ENCODE results near the gene TCF15. TPM values are rescaled to one million over a fixed set of nuclear protein-coding genes. Genes with fewer than 3 reads are reported as not detected.

The TCF15 gene
- total RNA-seq, 4 donors from 2014 or later, result 0.30 to 4.5 (median 1.1) TPM; not detected in 1

GRCh38 chr20:573414-574296 is 36.5 kb downstream of the TCF15 start:
- Histone ChIP-seq H3K9me3 (no peaks in the 10 kb centered on the region), H3K27me3 (peaks cover 0 to 16% of the 10 kb centered on the region in 2 donors), H3K36me3 (no peaks in the 10 kb centered on the region), H3K4me3 (no peak overlapping the region), H3K4me1 (peaks cover 0 to 13% (median 3%) of the 10 kb centered on the region in 4 donors), H3K27ac (no peak overlapping the region)
- TF ChIP-seq POLR2A (IDR thresholded peaks at IDR 0.05), result no peak
- no peak for TF ChIP-seq CTCF (IDR thresholded peaks at IDR 0.05)
- TF ChIP-seq EP300 (IDR thresholded peaks at IDR 0.05), result no peak
- no peak for DNase-seq (ENCODE audit: low spot score in 2 of 2)
- 69 to 73% methylated on average over 12 of the region's 12 CpGs for WGBS, 2 donors

GRCh38 chr20:572727-573126 is 37.4 kb downstream of the TCF15 start:
- peaks cover 0 to 25% of the 10 kb centered on the region in 2 donors for H3K27me3 ChIP-seq
- no peak overlapping the region for H3K4me3 ChIP-seq
- H3K9me3 ChIP-seq, result no peaks in the 10 kb centered on the region
- DNase-seq (ENCODE audit: low spot score in 2 of 2), result no peak
- TF ChIP-seq CTCF (IDR thresholded peaks at IDR 0.05) (no peak), POLR2A (IDR thresholded peaks at IDR 0.05) (no peak), EP300 (IDR thresholded peaks at IDR 0.05) (no peak)
- 42 to 48% methylated on average over 7 of the region's 7 CpGs for WGBS, 2 donors
- H3K36me3 ChIP-seq, result no peaks in the 10 kb centered on the region
- no peak overlapping the region for H3K27ac ChIP-seq
- peaks cover 0 to 18% (median 3%) of the 10 kb centered on the region in 4 donors for H3K4me1 ChIP-seq

- Histone ChIP-seq H3K4me1 (peaks cover 0 to 20% (median 3%) of the 10 kb centered on the region in 4 donors), H3K36me3 (no peaks in the 10 kb centered on the region), H3K27me3 (peaks cover 0 to 33% of the 10 kb centered on the region in 2 donors), H3K4me3 (peak overlapping the region in 1 of 4 donors; percentile 5), H3K9me3 (no peaks in the 10 kb centered on the region), H3K27ac (no peak overlapping the region)
- WGBS, 2 donors, result 5 to 7% methylated on average over 18 to 19 of the region's 24 CpGs
- DNase-seq (ENCODE audit: low spot score in 2 of 2), result peak; percentile 7 to 42
- no peak for TF ChIP-seq POLR2A (IDR thresholded peaks at IDR 0.05)
- TF ChIP-seq EP300 (IDR thresholded peaks at IDR 0.05), result no peak
- no peak for TF ChIP-seq CTCF (IDR thresholded peaks at IDR 0.05)
Observed at GRCh38 chr20:571754-572441, 38.2 kb downstream of the TCF15 start.

DNA sequence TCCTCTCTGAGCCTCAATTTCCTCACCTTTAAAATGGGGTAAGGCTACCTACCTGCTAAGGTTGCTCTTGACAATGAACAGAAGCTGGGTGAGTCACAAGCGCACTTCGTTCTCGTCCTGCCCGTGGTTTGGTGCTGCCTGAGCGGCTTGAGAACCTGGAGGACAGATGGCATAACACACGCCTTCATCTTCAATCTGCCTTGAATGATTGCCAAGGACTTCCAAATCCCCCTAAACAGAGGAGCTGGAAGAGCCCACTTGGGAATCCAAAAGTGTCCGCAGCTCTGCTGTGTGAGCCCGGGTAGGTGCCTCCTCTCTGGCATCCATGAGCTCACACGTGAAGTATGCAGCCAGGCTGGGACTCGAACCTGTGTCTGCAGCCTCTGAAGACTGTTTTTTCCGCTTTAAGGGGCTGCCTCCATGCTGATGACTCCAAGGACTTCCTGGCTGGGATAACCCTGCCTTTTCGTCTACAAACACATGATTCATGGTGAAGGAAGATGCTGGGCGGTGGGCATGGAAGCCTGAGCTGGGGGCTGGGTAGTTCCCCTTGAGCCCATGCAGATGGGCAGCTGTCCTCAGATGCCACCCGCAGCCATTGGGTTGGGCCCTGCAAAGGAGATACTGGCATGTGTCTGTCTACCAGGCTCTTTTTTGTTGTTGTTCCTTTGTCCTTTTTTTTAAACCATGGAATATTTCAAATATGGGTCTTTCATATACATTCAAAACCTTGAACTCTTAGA is 41.3 kb downstream of the TCF15 start:
- Histone ChIP-seq H3K4me1 (peaks cover 0 to 20% (median 3%) of the 10 kb centered on the region in 4 donors), H3K9me3 (no peaks in the 10 kb centered on the region), H3K4me3 (no peak overlapping the region), H3K27me3 (peaks cover 0 to 41% of the 10 kb centered on the region in 2 donors), H3K36me3 (no peaks in the 10 kb centered on the region), H3K27ac (no peak overlapping the region)
- WGBS, 2 donors, result 66 to 72% methylated on average over 14 of the region's 14 CpGs
- DNase-seq (ENCODE audit: low spot score in 2 of 2), result no peak
- TF ChIP-seq EP300 (IDR thresholded peaks at IDR 0.05) (no peak), POLR2A (IDR thresholded peaks at IDR 0.05) (no peak), CTCF (IDR thresholded peaks at IDR 0.05) (no peak)
